Limb (tissue), 2 donors: ENCODE measurements around the gene HAL.
A peak's percentile ranks its signal among the peaks of the same experiment; 100 is the strongest.

ENCODE experiments used
- DNase-seq, 2 donors: peaks; one replicate each; pipeline ENCODE4 v3.0.0-alpha.2; 2016; ENCODE audit errors: extremely low spot score in 2 of 2

The HAL gene, protein sequence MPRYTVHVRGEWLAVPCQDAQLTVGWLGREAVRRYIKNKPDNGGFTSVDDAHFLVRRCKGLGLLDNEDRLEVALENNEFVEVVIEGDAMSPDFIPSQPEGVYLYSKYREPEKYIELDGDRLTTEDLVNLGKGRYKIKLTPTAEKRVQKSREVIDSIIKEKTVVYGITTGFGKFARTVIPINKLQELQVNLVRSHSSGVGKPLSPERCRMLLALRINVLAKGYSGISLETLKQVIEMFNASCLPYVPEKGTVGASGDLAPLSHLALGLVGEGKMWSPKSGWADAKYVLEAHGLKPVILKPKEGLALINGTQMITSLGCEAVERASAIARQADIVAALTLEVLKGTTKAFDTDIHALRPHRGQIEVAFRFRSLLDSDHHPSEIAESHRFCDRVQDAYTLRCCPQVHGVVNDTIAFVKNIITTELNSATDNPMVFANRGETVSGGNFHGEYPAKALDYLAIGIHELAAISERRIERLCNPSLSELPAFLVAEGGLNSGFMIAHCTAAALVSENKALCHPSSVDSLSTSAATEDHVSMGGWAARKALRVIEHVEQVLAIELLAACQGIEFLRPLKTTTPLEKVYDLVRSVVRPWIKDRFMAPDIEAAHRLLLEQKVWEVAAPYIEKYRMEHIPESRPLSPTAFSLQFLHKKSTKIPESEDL

GRCh38 chr12:95996034-95996658, at the start of gene HAL:
Gene HAL (minus strand): TSS chr12:95996344. CDS start chr12:95995910, 434 bp downstream.
- no peak for DNase-seq

DNA sequence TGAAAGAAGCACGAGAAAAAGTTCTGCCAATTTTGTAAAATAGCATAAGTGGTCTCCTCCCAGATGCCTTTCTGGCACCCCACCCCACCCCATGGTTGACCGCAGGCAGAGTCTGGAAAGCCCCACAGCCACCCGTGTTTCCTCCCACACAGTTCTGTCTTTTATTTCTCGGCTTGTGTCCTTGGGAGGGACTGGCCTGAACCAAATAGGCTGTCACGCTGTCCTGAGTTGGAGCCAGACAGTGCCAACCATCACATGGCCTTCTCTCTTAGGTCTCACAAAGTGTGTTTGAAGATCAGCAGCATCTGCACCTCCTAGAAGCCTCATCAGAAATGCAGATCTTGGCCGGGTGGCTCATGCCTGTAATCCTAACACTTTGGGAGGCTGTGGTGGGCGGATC, 49.4 kb upstream of the HAL start:
- no peak for DNase-seq

- DNase-seq, result no peak
Observed at GRCh38 chr12:96044943-96045290, 48.8 kb upstream of the HAL start.

GRCh38 chr12:96044017-96044942, 48.1 kb upstream of the HAL start:
- DNase-seq, result no peak

GRCh38 chr12:96041181-96041580, 45.0 kb upstream of the HAL start:
- no peak for DNase-seq

GRCh38 chr12:96040305-96041133, 44.4 kb upstream of the HAL start:
- DNase-seq, result no peak

GRCh38 chr12:96039516-96039915, 43.4 kb upstream of the HAL start:
- DNase-seq, result no peak

DNA sequence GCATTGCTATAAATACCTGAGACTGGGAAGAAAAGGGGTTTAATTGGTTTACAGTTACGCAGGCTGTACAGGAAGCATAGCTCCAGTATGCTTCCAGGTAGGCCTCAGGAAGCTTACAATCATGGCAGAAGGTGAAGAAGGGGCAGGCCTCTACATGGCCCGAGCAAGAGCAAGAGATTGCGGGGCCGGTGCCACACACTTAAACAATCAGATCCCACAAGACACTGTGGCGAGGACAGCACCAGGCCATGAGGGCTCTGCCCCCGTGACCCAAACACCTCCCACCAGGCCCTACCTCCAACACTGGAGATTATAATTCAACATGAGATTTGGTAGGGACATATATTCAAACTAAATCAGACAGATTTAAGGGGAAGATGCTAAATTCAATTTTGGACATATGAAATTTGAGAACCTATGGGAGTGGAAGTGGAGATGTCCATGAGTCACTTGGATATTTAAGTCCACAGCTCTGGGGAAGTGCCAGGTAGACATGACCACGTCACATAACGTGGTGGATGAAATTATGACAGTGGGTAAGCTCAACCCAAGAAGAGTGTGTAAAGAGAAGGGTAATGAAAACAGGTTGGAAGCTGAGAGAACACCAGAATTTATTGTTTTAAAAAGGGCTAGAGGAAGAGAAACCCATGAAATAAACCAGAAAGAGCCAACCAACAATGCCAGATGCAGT, 40.8 kb upstream of the HAL start:
- no peak for DNase-seq

- DNase-seq, result peak; percentile 97 to 99
Observed at GRCh38 chr12:96035283-96036236, 39.4 kb upstream of the HAL start, which contains the start of gene LTA4H. Gene LTA4H (minus strand): TSS chr12:96035587. CDS start chr12:96035519, 68 bp downstream.

DNA sequence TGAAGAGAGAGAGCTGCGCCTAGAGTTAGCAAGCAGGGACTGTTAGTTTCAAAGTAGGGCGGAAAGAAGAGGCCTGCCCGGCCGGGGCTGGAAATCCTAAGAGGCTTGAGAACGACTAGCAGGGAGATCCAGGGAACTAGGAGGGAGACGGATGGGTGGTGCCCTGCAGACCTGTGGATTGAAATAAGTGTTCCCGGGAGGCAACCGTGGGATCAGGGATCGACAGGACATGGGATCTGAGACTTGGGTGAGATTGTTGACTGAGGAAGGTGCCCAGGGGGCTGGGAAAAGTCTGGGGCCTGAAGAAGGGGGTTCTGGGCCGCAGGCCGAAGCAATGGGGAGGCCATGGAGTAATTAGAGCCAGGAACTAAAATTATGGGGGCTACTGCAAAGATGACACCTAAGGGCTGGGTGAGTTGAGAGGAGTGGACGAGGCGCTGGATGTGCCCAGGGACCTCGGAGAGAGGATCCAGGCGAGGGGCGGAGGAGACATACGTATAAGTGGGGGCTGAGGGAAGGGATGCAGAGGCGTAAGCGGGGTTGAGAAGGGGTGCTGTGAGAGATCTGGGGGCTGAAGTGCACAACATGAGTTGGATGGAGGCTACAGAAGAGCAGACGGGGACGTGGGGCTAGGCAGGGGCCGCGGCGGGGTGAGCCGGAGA, 38.6 kb upstream of the HAL start:
- peak; percentile 18 to 64 for DNase-seq

GRCh38 chr12:96033549-96034389, 37.6 kb upstream of the HAL start:
- DNase-seq, result no peak

DNA sequence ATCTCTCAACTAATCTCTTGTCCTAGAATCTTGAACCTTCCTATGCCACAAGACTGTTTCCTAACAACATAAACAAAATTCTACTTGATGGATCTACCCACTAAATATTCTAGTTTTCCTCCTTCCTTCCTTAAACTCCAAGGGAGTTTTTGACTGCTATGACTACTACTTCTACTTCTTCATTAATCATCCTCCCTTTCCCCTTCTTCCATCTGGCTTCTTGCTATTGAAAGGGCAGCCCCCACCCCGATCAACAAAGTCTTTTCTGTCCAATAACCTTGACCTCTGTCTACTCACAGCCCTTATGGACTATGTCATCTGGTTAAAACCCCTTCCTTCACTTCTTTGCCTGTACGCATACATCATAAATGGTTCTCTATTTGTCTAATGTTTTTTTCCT, 33.7 kb upstream of the HAL start:
- no peak for DNase-seq

DNA sequence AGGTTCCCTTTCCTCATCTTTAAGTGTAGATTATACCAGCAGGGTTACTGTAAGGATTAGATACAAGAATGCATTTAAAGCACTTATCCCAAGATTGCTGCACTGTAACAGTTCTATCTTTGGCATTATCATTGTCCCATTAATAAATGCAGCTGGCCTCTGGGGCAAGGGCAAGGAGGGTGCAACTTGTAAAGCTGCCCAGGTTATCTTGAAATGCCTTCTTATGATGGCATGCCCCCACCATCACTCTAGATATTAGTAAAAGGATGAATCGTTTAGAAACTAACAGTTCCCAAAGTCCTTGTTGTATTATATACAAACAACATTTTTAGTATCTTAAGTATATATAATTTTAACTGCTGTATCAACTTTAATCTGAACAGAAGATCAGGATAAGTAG, 32.4 kb upstream of the HAL start:
- no peak for DNase-seq

GRCh38 chr12:96026331-96026730, 30.2 kb upstream of the HAL start:
- DNase-seq, result no peak

DNA sequence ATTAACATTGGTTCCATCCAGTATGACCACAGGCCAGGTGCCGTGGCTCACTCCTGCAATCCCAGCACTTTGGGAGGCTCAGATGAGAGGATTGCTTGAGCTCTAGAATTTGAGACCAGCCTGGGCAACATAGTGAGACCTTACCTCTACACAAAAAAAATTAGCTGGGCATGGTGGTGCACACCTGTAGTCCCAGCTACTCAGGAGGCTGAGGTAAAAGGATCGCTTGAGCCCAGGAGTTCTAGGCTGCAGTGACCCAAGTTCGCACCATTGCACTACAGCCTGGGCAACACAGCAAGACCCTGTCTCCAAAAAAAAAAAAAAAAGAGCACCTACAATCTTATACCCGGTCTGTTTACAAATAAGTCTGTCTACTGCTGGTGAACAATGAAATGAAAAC, 29.4 kb upstream of the HAL start:
- DNase-seq, result no peak

GRCh38 chr12:96020314-96021003, 24.3 kb upstream of the HAL start:
- DNase-seq, result no peak

- DNase-seq, result peak in 1 of 2 donors; percentile 52
Observed at GRCh38 chr12:96015672-96016071, 19.5 kb upstream of the HAL start.
